ENCODE data around the gene FASN.
A peak's percentile ranks its signal among the peaks of the same experiment; 100 is the strongest.

FASN gene

GRCh38 chr17:82113941-82114340 is 15.9 kb upstream of the FASN start:
- no peaks in the 10 kb centered on the region for H3K27me3 Mint-ChIP-seq
- no peak for ATAC-seq (replicated peaks; ENCODE audit: extremely low read depth, poor library complexity, severe bottlenecking)
- H3K4me1 Mint-ChIP-seq, result no peaks in the 10 kb centered on the region

DNA sequence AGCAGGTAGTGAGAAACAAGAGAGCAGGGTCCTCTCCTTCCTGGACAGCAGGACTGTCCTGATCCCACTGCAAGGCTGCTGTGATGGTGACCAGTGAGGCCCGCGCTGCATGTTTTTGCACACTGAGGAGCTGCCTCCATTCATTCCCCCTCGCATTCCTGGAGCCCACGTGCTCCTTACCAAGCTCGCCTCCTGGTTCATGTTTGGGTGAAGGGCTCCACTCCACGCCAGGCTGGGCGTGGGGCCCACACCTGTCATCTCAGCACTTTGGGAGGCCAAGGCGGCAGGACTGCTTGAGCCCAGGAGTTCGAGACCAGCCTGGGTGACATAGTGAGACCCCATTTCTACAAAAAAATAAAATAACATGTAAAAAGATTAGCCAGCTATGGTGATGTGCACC is 15.4 kb upstream of the FASN start:
- peaks cover 1% of the 10 kb centered on the region for H3K36me3 Mint-ChIP-seq (ENCODE audit: insufficient read depth)
- H3K27ac Mint-ChIP-seq (ENCODE audit: low read depth), result no peak overlapping the region
- H3K4me3 Mint-ChIP-seq, result no peak overlapping the region
- H3K4me1 Mint-ChIP-seq, result no peaks in the 10 kb centered on the region
- no peaks in the 10 kb centered on the region for H3K9me3 Mint-ChIP-seq
- no peaks in the 10 kb centered on the region for H3K27me3 Mint-ChIP-seq
- ATAC-seq (replicated peaks; ENCODE audit: extremely low read depth, poor library complexity, severe bottlenecking) (no peak), DNase-seq (ENCODE audit: low spot score in 2 of 2) (no peak)

More at GRCh38 chr17:82113941-82114340, 15.9 kb upstream of the FASN start:
- no peaks in the 10 kb centered on the region for H3K9me3 Mint-ChIP-seq
- no peak overlapping the region for H3K27ac Mint-ChIP-seq (ENCODE audit: low read depth)
- no peak for DNase-seq (ENCODE audit: low spot score in 2 of 2)
- no peak overlapping the region for H3K4me3 Mint-ChIP-seq
- peaks cover under 1% of the 10 kb centered on the region for H3K36me3 Mint-ChIP-seq (ENCODE audit: insufficient read depth)

GRCh38 chr17:82112914-82113311 is 14.9 kb upstream of the FASN start:
- Mint-ChIP-seq H3K36me3 (ENCODE audit: insufficient read depth) (peaks cover 1% of the 10 kb centered on the region), H3K9me3 (no peaks in the 10 kb centered on the region), H3K27me3 (no peaks in the 10 kb centered on the region), H3K4me3 (no peak overlapping the region), H3K4me1 (no peaks in the 10 kb centered on the region), H3K27ac (ENCODE audit: low read depth) (no peak overlapping the region)
- no peak for DNase-seq (ENCODE audit: low spot score in 2 of 2)
- ATAC-seq (replicated peaks; ENCODE audit: extremely low read depth, poor library complexity, severe bottlenecking), result no peak

GRCh38 chr17:82112181-82112913 is 14.3 kb upstream of the FASN start:
- no peaks in the 10 kb centered on the region for H3K9me3 Mint-ChIP-seq
- H3K27ac Mint-ChIP-seq (ENCODE audit: low read depth), result no peak overlapping the region
- H3K27me3 Mint-ChIP-seq, result no peaks in the 10 kb centered on the region
- DNase-seq (ENCODE audit: low spot score in 2 of 2) (no peak), ATAC-seq (replicated peaks; ENCODE audit: extremely low read depth, poor library complexity, severe bottlenecking) (no peak)
- no peaks in the 10 kb centered on the region for H3K4me1 Mint-ChIP-seq
- H3K4me3 Mint-ChIP-seq, result no peak overlapping the region
- peaks cover 1% of the 10 kb centered on the region for H3K36me3 Mint-ChIP-seq (ENCODE audit: insufficient read depth)

- Mint-ChIP-seq H3K4me1 (peaks cover 15% of the 10 kb centered on the region), H3K4me3 (no peak overlapping the region), H3K36me3 (ENCODE audit: insufficient read depth) (peaks cover 4% of the 10 kb centered on the region), H3K27me3 (no peaks in the 10 kb centered on the region), H3K27ac (ENCODE audit: low read depth) (no peak overlapping the region), H3K9me3 (no peaks in the 10 kb centered on the region)
- DNase-seq (ENCODE audit: low spot score in 2 of 2) (no peak), ATAC-seq (replicated peaks; ENCODE audit: extremely low read depth, poor library complexity, severe bottlenecking) (no peak)
Measured at GRCh38 chr17:82110298-82110697, 12.3 kb upstream of the FASN start.

DNA sequence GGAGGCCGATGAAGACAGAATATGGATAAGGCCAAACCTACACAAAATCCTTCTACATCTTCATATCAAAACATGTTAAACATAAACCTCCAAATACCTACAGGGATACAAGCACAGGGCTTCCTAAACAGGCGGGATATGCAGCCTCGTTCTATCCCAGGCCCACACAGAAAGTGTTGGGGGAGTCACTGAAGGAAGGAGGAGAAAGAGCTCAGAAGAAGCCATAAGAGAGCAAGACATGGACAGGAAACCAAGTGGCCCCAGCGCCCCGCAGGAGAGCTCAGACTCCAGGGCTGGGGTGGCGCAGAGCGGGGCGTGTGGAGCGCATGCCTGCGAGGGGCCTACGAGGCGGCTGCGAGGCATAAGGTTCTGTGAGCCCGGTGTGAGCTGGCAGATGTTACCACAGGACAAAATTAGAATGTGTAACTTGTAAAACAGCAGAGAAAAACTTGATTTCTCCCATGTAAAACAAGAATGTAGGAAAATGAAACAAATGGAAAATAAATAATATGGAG is 11.0 kb upstream of the FASN start:
- H3K4me3 Mint-ChIP-seq, result no peak overlapping the region
- H3K4me1 Mint-ChIP-seq, result peaks cover 18% of the 10 kb centered on the region
- peaks cover 4% of the 10 kb centered on the region for H3K36me3 Mint-ChIP-seq (ENCODE audit: insufficient read depth)
- H3K9me3 Mint-ChIP-seq, result no peaks in the 10 kb centered on the region
- H3K27me3 Mint-ChIP-seq, result no peaks in the 10 kb centered on the region
- ATAC-seq (replicated peaks; ENCODE audit: extremely low read depth, poor library complexity, severe bottlenecking), result no peak
- DNase-seq (ENCODE audit: low spot score in 2 of 2), result no peak
- no peak overlapping the region for H3K27ac Mint-ChIP-seq (ENCODE audit: low read depth)

DNA sequence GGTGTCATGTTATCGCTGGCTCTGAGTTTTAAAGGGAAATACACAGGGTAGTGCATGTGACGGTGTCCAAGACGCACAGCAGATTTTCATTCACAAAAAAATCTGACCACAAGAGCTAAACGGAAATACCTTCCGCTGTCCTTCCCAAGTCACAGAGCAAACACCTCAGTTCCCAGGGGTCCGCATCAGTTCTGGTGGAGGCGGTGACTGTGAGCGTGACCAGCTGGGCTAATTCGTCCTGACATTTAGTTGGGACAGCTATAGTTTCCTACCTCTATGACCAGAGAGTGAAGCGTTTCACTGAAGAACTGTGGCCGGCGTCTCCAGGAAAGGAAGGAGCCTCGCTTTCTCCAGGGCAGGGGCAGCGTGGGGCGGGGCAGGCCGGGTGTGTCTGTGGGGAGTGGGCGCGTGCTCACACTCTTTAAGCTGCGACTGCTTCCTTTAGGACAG is 10.5 kb upstream of the FASN start:
- Mint-ChIP-seq H3K27ac (ENCODE audit: low read depth) (no peak overlapping the region), H3K4me3 (no peak overlapping the region), H3K9me3 (no peaks in the 10 kb centered on the region), H3K27me3 (no peaks in the 10 kb centered on the region), H3K4me1 (peaks cover 18% of the 10 kb centered on the region), H3K36me3 (ENCODE audit: insufficient read depth) (peaks cover 4% of the 10 kb centered on the region)
- DNase-seq (ENCODE audit: low spot score in 2 of 2) (no peak), ATAC-seq (replicated peaks; ENCODE audit: extremely low read depth, poor library complexity, severe bottlenecking) (no peak)

- Mint-ChIP-seq H3K9me3 (no peaks in the 10 kb centered on the region), H3K4me1 (peaks cover 18% of the 10 kb centered on the region), H3K36me3 (ENCODE audit: insufficient read depth) (peaks cover 4% of the 10 kb centered on the region), H3K4me3 (no peak overlapping the region), H3K27ac (ENCODE audit: low read depth) (no peak overlapping the region), H3K27me3 (no peaks in the 10 kb centered on the region)
- DNase-seq (ENCODE audit: low spot score in 2 of 2) (no peak), ATAC-seq (replicated peaks; ENCODE audit: extremely low read depth, poor library complexity, severe bottlenecking) (no peak)
Measured at GRCh38 chr17:82108038-82108437, 10.0 kb upstream of the FASN start.

GRCh38 chr17:82107341-82107860 is 9.4 kb upstream of the FASN start:
- Mint-ChIP-seq H3K36me3 (ENCODE audit: insufficient read depth) (peaks cover 4% of the 10 kb centered on the region), H3K4me3 (peak overlapping the region; percentile 90), H3K27me3 (no peaks in the 10 kb centered on the region), H3K27ac (ENCODE audit: low read depth) (peak overlapping the region; percentile 96), H3K9me3 (no peaks in the 10 kb centered on the region), H3K4me1 (peaks cover 18% of the 10 kb centered on the region)
- ATAC-seq (replicated peaks; ENCODE audit: extremely low read depth, poor library complexity, severe bottlenecking) (no peak), DNase-seq (ENCODE audit: low spot score in 2 of 2) (no peak)

- ATAC-seq (replicated peaks; ENCODE audit: extremely low read depth, poor library complexity, severe bottlenecking) (peak; percentile 13), DNase-seq (ENCODE audit: low spot score in 2 of 2) (no peak)
- peak overlapping the region; percentile 90 for H3K4me3 Mint-ChIP-seq
- H3K9me3 Mint-ChIP-seq, result no peaks in the 10 kb centered on the region
- H3K27ac Mint-ChIP-seq (ENCODE audit: low read depth), result peak overlapping the region; percentile 96
- peaks cover 18% of the 10 kb centered on the region for H3K4me1 Mint-ChIP-seq
- no peaks in the 10 kb centered on the region for H3K27me3 Mint-ChIP-seq
- H3K36me3 Mint-ChIP-seq (ENCODE audit: insufficient read depth), result peaks cover 4% of the 10 kb centered on the region
Measured at GRCh38 chr17:82106688-82107305, 8.8 kb upstream of the FASN start.

- peak overlapping the region; percentile 90 for H3K4me3 Mint-ChIP-seq
- peaks cover 18% of the 10 kb centered on the region for H3K4me1 Mint-ChIP-seq
- peak in 1 of 2 donors; percentile 31 for DNase-seq (ENCODE audit: low spot score in 2 of 2)
- H3K27ac Mint-ChIP-seq (ENCODE audit: low read depth), result peak overlapping the region; percentile 96
- peak; percentile 76 for ATAC-seq (replicated peaks; ENCODE audit: extremely low read depth, poor library complexity, severe bottlenecking)
- H3K36me3 Mint-ChIP-seq (ENCODE audit: insufficient read depth), result peaks cover 6% of the 10 kb centered on the region
- no peaks in the 10 kb centered on the region for H3K27me3 Mint-ChIP-seq
- H3K9me3 Mint-ChIP-seq, result no peaks in the 10 kb centered on the region
Measured at GRCh38 chr17:82105882-82106687, 8.0 kb upstream of the FASN start.

DNA sequence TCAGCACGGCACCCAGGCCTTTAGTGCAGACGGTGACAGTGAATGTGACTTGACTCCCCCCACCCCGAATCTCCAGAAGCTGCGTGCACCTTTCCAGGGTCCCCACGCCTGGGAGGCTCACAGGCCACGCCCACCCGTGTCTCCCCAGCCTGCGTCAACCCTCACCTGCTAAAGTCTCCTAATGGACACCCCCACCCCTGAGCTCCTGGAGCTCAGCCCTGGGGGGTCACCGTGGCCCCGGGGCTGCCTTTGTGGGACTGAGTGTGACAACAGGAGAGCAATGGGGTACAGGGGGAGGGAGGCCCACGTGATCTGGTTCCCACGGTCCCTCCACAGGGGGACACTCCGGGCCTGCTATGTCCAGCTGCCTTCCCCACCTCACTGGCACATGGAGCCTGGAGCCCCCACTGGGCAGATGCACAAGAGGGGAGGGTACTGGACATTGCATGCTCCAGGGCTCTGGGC is 7.4 kb upstream of the FASN start:
- DNase-seq (ENCODE audit: low spot score in 2 of 2) (no peak), ATAC-seq (replicated peaks; ENCODE audit: extremely low read depth, poor library complexity, severe bottlenecking) (no peak)
- Mint-ChIP-seq H3K4me3 (peak overlapping the region; percentile 90), H3K9me3 (no peaks in the 10 kb centered on the region), H3K27ac (ENCODE audit: low read depth) (peak overlapping the region; percentile 96), H3K27me3 (no peaks in the 10 kb centered on the region), H3K4me1 (peaks cover 18% of the 10 kb centered on the region), H3K36me3 (ENCODE audit: insufficient read depth) (peaks cover 6% of the 10 kb centered on the region)

All from central memory CD8-positive, alpha-beta T cell (primary cell).